ENCODE data around the gene SRBD1.

The SRBD1 gene

GRCh38 chr2:45524016-45524415 is 87.1 kb downstream of the SRBD1 start:
- H3K36me3 ChIP-seq (replicated peaks; ENCODE audit: low read depth, low read length): peaks cover 9% of the 10 kb centered on the region
- H3K4me3 ChIP-seq (ENCODE audit: low read length): no peak overlapping the region
- H4K20me1 ChIP-seq (ENCODE audit: insufficient read depth, low read length): no peaks in the 10 kb centered on the region
- no peak overlapping the region for H3K27ac ChIP-seq (ENCODE audit: low read length)
- no peaks in the 10 kb centered on the region for H3K27me3 ChIP-seq (ENCODE audit: low read depth, low read length)
- no peaks in the 10 kb centered on the region for H3K4me1 ChIP-seq (ENCODE audit: low read length)
- no peak overlapping the region for H3K9ac ChIP-seq (ENCODE audit: low read length)
- H3K9me3 ChIP-seq (ENCODE audit: insufficient read depth, low read length): no peaks in the 10 kb centered on the region
- TF ChIP-seq EZH2phosphoT487 (IDR thresholded peaks at IDR 0.05; ENCODE audit: low read depth) (no peak), CTCF (IDR thresholded peaks at IDR 0.05; ENCODE audit: low read depth, low read length) (no peak)
- H3K79me2 ChIP-seq (ENCODE audit: low read length): no peaks in the 10 kb centered on the region
- no peak overlapping the region for H2AFZ ChIP-seq (ENCODE audit: low read depth, low read length)
- no peak overlapping the region for H3K4me2 ChIP-seq (ENCODE audit: low read length)

- TF ChIP-seq CTCF (IDR thresholded peaks at IDR 0.05; ENCODE audit: low read depth, low read length) (no peak), EZH2phosphoT487 (IDR thresholded peaks at IDR 0.05; ENCODE audit: low read depth) (no peak)
- Histone ChIP-seq H3K4me3 (ENCODE audit: low read length) (no peak overlapping the region), H2AFZ (ENCODE audit: low read depth, low read length) (no peak overlapping the region), H3K36me3 (replicated peaks; ENCODE audit: low read depth, low read length) (no peaks in the 10 kb centered on the region), H3K27ac (ENCODE audit: low read length) (no peak overlapping the region), H3K27me3 (ENCODE audit: low read depth, low read length) (no peaks in the 10 kb centered on the region), H4K20me1 (ENCODE audit: insufficient read depth, low read length) (no peaks in the 10 kb centered on the region), H3K9ac (ENCODE audit: low read length) (no peak overlapping the region), H3K79me2 (ENCODE audit: low read length) (no peaks in the 10 kb centered on the region), H3K9me3 (ENCODE audit: insufficient read depth, low read length) (no peaks in the 10 kb centered on the region), H3K4me2 (ENCODE audit: low read length) (no peak overlapping the region), H3K4me1 (ENCODE audit: low read length) (no peaks in the 10 kb centered on the region)
Measured at GRCh38 chr2:45518546-45518945, 92.5 kb downstream of the SRBD1 start.

GRCh38 chr2:45510701-45511420 is 100.2 kb downstream of the SRBD1 start:
- Histone ChIP-seq H3K4me3 (ENCODE audit: low read length) (no peak overlapping the region), H3K4me2 (ENCODE audit: low read length) (no peak overlapping the region), H4K20me1 (ENCODE audit: insufficient read depth, low read length) (no peaks in the 10 kb centered on the region), H3K36me3 (replicated peaks; ENCODE audit: low read depth, low read length) (no peaks in the 10 kb centered on the region), H3K9me3 (ENCODE audit: insufficient read depth, low read length) (no peaks in the 10 kb centered on the region), H3K79me2 (ENCODE audit: low read length) (no peaks in the 10 kb centered on the region), H3K27me3 (ENCODE audit: low read depth, low read length) (no peaks in the 10 kb centered on the region), H2AFZ (ENCODE audit: low read depth, low read length) (no peak overlapping the region), H3K9ac (ENCODE audit: low read length) (no peak overlapping the region), H3K4me1 (ENCODE audit: low read length) (no peaks in the 10 kb centered on the region), H3K27ac (ENCODE audit: low read length) (no peak overlapping the region)
- no peak for TF ChIP-seq EZH2phosphoT487 (IDR thresholded peaks at IDR 0.05; ENCODE audit: low read depth)
- TF ChIP-seq CTCF (IDR thresholded peaks at IDR 0.05; ENCODE audit: low read depth, low read length): no peak

- Histone ChIP-seq H3K4me2 (ENCODE audit: low read length) (no peak overlapping the region), H3K4me3 (ENCODE audit: low read length) (no peak overlapping the region), H3K4me1 (ENCODE audit: low read length) (no peaks in the 10 kb centered on the region), H3K79me2 (ENCODE audit: low read length) (no peaks in the 10 kb centered on the region), H3K27me3 (ENCODE audit: low read depth, low read length) (no peaks in the 10 kb centered on the region), H3K36me3 (replicated peaks; ENCODE audit: low read depth, low read length) (no peaks in the 10 kb centered on the region), H3K27ac (ENCODE audit: low read length) (no peak overlapping the region), H4K20me1 (ENCODE audit: insufficient read depth, low read length) (no peaks in the 10 kb centered on the region), H3K9ac (ENCODE audit: low read length) (no peak overlapping the region), H2AFZ (ENCODE audit: low read depth, low read length) (no peak overlapping the region), H3K9me3 (ENCODE audit: insufficient read depth, low read length) (no peaks in the 10 kb centered on the region)
- TF ChIP-seq CTCF (IDR thresholded peaks at IDR 0.05; ENCODE audit: low read depth, low read length) (no peak), EZH2phosphoT487 (IDR thresholded peaks at IDR 0.05; ENCODE audit: low read depth) (no peak)
Measured at GRCh38 chr2:45506756-45507155, 104.3 kb downstream of the SRBD1 start.

Measured in OCI-LY3 (cell line).